COLO668 (cell line): ENCODE results near the gene DMXL1.
"Not testable (repeated sequence)": the region's sequence is repeated elsewhere in the genome, so short reads cannot be mapped to it uniquely, and the experiment has no call there.

ENCODE experiments used
- DNase-seq: peaks from one replicate; lab custom pipeline; 2025; ENCODE audit not compliant: unreplicated experiment; lab: John Stamatoyannopoulos, UW

Gene DMXL1

DNA sequence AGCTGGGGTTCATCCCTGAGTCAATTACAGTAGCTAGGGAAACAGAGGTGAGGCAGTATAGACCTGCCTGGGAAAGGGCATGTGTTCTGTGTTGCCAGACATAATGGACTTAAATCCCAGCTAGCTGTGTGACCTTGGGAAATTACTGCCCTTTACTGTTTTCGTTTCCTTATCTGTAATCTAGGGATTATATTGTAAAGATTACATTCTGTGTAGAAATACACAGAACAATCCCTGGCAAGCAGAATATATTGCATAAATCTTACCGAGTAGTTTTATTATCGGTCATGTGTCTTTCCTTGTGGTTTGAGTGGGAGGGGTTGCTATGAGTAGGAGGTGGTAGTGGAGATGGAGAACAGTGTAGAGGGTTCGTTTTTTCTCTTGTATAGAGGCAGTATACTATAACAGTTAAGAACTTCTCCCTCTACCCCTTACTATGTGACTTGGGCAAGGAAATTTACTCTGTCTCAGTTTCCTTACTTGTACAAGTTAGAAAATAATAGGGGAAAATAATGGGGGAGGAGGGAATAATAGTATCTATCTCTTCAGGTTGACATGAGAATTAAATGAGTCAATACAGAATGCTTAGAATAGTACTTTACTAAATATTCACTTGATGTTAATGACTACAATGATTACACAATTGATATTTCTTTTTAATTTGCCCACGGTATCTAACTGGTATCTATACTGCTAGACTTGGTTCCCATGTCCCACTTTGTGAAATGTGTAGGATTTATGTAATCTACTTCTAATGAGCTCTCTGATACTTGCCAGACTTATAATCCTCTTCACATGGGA lies 7.1 kb upstream of the DMXL1 start:
- no peak for DNase-seq

DNA sequence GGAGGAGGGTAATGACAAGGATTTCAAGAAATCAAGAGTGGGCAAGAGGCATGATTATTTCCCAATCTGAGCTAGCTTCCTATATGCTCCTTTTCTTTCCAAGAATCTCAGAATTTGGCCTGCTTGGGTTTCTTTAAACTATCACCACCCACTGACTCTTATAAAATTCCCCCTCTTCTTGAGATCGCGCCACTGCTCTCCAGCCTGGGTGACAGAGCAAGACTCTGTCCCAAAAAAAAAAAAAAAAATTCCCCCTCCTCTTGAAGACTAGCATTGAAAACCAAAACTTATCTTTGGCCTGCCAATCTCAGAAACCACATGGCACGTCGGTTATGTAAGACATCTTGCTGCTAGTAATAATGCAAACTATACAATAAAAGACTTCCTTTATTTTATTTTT lies 3.4 kb upstream of the DMXL1 start:
- DNase-seq: no peak

DNA sequence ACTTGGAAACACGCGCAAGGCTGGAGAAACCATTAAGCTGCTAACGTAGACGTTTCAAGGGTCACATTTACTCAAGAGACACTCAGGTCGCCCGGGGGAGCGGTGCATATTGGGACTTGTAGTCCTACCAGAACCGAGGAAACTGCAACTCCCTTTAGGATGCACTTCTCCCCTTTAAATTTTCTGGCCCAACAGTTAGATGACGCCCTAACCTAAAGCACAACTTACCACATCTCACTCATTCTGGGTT lies 384 bp upstream of the DMXL1 start:
- DNase-seq: peak; percentile 81

DNA sequence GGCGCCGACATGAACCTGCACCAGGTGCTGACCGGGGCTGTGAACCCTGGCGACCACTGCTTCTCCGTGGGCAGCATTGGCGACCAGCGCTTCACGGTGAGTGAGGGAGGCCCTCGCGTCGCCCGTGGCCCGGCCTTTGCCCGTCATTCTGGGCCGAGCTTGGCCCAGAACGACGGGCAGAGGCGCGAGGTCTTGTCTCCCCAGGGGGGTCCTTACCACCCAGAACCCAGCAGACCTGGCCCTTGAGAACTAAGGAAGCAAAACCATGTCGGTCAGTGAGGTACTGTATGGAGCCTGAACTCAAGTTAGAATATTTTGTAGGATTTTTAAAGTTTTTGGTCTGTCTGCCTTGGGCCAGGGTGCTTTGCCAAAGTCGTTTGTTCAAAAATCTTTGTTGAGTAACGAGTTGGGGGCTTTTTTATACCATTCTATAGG lies 691 bp downstream of the DMXL1 start:
- DNase-seq: peak; percentile 56

DNA sequence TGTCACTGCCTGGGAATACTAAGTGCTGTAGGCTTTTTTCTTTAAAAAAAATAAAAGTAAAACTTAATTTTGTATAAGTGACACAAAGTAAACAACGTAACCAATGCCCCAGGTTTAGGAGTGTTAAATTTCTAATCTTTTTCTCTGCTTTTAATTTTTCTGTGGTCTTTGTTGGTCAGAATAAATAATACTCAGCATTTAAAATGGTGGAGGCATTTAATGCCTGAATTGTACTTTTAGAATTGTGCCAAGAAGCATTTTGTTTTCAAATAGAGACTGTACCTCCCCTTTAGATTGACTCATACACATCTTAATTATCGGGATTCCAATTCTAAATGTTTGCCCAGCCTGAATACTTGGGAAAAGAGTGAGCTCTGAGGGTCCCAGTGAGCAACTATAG lies 1.6 kb downstream of the DMXL1 start:
- DNase-seq: no peak

DNA sequence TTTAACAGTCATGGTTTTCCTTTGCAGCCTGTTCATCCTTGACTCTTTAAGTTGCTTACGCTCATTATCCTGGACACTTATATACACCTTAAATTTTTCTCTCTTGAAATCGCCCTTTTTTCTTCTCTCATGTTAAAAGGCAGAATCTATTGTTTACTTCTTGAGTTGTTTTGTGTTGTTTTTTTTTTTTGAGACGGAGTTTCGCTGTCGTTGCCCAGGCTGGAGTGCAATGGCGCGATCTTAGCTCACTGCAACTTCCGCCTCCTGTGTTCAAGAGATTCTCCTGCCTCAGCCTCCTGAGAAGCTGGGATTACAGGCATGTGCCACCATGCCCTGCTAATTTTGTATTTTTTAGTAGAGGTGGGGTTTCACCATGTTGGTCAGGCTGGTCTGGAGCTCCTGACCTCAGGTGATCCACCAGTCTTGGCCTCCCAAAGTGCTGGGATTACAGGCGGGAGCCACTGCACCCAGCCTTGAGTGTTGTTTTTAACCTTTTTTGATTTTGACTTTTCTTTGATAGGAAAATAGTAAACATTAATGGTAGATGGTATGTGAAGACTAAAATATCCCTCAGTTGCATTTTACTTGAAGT lies 3.0 kb downstream of the DMXL1 start:
- DNase-seq: not testable (repeated sequence)

DNA sequence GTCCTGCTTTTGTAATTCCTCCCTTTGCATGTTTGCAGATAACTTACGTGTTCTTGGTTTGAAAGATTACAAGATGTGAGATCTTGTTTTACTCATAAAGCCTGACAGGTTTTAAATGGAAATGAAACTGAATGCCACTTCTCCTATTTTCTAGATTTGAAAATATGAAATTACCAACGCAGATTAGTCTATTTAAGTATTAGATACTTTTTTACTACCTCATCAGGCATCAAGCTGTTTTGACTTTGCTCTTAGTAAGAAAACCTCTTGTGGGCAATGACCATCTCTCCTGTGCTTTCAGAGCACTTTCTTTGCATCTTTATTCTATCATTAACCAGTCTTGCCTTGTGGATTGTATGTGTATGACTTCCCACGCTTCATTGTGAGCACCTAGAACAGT lies 3.5 kb downstream of the DMXL1 start:
- DNase-seq: no peak

DNA sequence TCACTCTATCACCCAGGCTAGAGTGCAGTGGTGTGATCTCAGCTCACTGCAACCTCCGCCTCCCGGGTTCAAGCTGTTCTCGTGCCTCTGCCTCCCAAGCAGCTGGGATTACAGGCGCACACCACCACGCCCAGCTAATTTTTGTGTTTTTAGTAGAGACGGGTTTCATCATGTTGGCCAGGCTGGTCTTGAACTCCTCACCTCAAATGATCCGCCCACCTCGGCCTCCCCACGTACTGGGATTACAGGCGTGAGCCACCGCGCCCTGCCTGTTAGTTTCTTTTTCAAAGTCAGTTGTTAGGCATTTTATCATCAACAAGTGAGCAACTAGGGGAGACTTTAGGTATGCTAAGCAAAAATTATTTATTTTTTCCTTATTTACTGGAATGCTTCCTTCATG lies 4.4 kb downstream of the DMXL1 start:
- DNase-seq: not testable (repeated sequence)

DNA sequence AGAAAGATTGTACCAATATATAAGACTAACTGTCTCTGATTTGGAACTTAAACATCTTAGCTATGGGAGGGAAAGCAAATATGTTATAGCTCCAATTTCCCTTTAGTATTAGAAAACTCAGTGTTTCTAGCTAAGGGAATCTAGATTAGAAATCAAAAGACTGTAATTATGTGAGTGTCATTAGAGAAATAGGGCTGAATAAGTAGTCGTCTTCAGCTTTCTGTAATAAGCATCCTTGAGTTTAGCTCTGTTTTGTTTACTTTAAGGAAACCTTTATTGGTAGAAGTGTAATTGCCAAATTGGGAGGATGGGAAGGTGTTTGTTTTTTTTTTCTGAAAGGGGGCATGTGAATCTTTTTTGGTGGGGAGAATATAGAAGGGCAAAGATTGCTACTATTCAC lies 5.2 kb downstream of the DMXL1 start:
- no peak for DNase-seq

DNA sequence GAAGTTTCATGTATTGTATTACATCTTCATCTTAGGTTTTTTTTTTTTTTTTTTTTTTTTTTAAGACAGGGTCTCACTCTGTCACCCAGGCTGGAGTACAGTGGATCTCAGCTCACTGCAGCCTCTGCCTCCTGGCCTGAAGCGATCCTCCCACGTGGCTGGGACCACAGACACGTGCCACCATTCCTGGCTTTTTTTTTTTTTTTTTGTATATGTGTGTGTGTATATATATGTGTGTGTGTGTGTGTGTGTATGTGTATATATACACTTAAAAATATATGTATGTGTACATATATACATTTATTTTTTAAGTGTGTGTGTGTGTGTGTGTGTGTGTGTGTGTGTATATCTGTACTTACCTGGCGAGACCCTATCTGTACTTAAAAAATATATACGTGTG lies 6.6 kb downstream of the DMXL1 start:
- DNase-seq: no peak

DNA sequence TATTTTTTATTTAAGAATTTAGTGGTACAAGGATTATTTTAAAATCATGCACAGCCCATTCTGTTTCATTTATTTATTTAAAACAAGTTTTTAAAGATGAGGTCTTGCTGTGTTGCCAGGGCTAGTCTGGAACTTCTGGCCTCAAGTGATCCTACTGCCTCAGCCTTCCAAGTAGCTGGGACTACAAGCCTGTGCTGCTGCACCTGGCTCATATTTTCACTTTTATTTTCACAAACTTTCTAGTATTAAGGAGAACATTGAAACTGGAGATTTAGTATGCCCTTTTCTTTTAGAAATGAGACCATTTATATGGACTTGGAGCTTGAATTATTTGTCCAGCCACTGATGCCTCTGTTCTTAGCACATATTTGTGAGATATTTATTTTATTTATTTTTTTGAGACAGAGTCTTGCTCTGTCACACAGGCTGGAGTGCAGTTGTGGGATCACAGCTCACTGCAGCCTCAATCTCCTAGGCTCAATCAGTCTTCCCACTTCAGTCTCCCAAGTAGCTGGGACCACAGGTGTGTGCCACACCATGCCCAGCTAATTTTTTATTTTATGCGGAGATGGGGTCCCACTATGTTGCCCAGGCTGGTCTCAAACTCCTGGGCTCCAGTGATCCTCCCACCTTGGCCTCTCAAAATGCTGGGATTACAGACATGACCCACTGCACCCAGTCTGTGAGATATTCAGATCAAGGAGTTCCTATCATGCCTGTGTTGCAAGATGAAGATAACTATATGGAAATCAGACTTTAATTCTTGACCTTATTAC lies 7.4 kb downstream of the DMXL1 start:
- no peak for DNase-seq

DNA sequence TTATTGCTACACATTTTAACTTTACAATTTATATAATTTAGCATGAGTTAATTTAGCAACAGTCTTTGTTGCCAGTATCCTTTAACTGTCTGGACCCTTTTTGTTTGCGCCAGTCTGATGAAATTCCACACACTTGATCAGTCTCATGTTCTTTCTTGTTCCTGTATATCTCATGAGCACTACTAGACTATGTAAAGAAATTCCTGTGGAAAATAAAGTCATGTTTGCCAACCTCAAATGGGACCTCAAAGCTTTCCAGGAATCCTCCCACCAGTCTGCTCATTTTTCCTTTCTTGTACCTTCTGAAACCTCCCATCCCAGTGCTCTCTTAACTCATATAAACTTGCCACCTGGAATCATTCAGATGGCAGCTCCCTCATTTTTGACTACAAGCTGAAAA lies 8.0 kb downstream of the DMXL1 start:
- DNase-seq: no peak

DNA sequence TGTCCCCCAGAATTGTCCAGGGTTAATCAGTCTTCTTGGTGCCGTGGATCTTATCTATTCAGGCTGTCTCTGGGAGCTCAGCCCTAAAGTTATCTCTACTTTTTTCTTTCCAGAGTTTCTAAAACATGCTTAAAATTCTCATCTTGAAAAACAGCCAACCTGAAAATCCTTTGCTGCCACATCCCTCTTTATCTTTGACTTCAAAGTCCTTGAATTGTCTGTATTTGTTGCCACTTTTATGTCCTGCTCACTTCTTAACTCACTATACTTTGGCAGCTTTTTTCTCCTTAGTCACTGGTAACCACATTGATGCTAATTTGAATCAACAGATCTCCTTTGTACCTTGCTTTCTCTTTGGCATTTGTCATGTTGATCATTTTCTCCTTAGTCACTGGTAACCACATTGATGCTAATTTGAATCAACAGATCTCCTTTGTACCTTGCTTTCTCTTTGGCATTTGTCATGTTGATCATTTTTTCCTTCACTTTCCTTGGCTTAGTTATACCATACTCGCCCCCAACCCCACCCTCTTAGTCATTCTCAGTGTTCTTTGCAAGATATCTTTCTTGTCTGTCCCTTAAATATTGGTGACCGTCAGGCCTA lies 8.5 kb downstream of the DMXL1 start:
- no peak for DNase-seq

DNA sequence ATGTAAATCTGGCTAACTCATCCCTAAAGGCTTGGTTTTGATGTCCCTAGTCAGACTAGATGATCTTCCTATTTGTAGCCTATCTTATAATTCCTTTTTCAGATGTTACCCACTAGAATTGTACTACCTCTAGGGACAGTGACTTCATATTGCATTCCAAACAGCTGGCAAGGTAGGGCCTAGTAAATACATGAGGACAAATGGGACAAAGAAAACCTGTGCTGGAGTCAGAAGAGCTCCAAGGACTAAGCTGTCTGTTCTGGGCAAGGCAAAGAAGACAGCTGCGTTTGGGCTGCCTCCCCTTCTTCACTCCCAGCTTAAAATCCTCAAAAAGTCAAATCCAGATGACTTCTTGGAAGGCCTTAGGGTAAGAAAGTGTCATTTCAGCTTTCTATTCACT lies 10.0 kb downstream of the DMXL1 start:
- no peak for DNase-seq

DNA sequence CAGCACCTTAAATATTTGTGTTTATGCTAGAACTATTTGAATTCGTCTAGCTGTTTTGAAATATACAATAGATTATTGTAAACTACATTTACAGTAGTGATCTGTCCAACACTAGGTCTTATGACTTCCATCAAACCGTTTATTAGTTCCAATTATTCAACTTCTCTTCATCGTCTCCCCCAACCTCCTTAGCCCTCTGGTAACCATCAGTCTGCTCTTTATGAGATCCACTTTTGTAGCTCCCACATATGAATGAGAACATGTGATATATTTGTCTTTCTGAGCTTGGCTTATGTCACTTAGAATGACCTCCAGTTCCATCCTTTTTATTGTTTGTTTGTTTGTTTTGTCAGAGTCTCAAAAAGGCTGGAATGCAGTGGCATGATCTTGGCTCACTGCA lies 11.8 kb downstream of the DMXL1 start:
- DNase-seq: no peak

DNA sequence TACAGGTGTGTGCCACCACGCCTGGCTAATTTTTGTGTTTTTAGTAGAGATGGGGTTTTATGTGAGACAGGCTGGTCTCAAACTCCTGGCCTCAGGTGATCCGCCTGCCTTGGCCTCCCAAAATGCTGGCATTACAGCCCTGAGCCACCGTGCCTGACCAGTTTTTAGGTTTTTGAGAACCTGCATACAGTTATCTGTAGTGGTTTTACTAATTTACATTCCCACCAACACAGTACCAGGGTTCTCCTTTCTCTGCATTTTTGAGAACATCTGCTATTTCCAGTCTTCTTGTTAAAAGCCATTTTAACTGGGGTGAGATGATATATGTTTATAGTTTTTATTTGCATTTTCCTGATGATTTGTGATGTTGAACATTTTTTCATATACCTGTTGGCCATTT lies 12.8 kb downstream of the DMXL1 start:
- no peak for DNase-seq

DNA sequence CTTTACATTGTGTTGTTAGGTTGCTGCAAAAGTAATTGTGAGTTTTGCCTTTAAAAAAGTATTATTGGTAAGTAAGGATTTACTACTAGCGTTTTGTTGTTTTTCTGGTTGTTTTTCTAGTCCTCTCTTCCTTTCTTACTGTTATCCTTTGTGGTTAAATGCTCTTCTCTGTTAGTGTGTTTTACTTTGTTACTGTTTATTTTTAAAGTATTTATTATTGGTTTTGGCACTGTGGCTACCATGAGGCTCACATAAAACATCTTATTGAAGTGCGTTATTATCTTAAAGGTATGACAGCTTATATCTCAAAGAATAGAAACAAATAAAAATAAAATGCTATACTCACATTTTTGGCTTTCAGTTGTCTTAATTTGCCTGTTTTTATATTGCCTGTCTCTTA lies 17.6 kb downstream of the DMXL1 start:
- DNase-seq: no peak

DNA sequence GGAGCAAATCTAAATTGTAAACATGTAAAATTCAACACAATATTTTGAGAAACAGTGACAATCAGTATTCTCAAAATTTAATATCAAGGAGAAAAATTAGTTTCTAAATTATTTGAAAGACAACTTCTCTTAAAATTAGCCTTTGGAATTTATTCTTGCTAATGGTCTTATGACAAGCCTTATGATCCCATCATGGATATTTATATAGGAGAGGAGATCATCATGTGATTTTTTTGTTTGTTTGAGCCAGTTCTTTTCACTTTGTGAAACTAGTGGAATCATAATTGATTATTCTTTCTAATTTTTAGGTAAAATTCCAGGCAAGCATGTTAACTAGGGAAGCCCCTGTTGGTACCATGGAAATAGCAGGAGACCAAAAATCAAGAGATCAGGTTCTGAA lies 24.7 kb downstream of the DMXL1 start:
- no peak for DNase-seq

DNA sequence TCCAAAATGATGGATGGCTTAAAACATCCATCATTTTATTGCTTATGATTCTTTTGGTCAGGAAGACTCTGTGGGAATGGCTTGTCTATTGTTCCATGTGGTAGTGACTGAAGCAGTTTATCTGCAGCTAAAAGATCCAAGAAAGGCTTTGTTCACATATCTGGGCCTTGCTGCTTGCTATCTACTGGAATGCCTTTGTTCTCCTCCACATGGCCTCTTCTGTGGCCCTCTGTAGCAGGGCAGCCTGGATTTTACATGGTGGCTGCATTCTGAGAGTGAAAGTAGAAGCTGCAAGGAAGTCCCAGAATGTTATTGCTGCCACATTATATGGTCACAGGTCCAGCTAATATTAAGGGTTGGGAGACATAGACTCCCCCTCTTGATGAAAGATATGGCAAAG lies 35.1 kb downstream of the DMXL1 start:
- no peak for DNase-seq

DNA sequence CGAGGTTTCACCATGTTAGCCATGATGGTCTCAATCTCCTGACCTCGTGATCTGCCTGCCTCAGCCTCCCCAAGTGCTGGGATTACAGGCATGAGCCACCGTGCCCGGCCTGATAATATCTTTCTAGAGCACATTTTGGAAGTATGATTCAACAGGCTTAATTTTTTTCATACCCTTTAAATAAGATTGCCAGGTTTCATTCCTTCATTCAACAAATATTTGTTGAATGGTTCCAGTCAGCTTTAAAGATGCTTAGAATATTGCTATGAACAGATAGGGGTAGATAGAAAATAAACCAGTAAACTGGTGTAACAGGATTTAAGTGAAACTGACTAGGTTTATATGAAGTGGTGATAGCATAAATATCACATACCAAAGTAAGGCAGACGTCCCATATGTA lies 41.3 kb downstream of the DMXL1 start:
- DNase-seq: no peak

DNA sequence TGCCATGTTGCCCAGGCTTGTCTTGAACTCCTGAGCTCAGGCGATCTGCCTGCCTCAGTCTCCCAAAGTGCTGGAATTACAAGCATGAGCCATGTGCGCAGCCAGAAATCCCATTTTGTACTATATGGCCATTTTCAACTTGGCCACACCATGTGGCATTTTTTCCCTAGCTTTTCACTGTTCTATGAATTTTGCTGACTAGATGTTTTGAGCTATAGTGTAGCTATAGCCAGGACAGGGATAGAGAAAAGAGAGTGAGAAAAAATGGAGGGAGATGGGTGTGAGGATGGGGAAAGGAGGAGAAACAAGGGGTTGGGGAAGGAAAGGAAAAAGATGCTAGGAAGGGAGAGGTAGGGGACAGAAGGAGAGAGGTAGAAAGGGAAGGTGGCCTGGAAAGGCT lies 46.4 kb downstream of the DMXL1 start:
- DNase-seq: no peak

DNA sequence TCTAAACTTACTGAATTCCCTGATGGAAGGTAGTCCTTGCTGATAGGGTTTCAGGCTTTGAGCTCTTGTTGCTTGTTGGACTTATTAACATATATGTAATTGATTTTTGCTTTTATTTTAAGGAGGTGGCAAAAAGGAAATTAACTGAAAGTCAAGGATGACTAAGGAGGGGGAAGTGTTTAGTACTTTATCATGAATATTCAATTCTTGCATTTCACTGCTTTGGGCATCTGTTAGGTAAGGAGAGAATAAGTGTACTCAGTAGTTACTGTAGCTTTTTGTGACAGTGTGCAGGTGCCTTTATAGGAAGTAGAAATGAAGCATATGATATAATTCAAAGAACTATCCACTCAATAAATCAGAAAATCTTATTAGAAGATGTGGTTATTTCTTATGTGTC lies 47.1 kb downstream of the DMXL1 start:
- DNase-seq: no peak
